PFSK-1 (cell line): ENCODE results near the gene CARMIL1.

Experiments used
- FOXP2 ChIP-seq: optimal IDR thresholded peaks from 2 replicates; pipeline ENCODE3; 2011; ENCODE audit warnings: borderline replicate concordance, control low read depth, inconsistent platforms; ENCODE audit not compliant: insufficient read depth; ENCODE audit errors: extremely low read length, extremely low read depth
- POLR2AphosphoS5 ChIP-seq: IDR thresholded peaks from 2 replicates; pipeline ENCODE4 v1.6.1; 2012; ENCODE audit warnings: low read depth, mild to moderate bottlenecking, control low read depth, low read length, moderate library complexity
- REST ChIP-seq, 2 experiments: IDR thresholded peaks; 2 replicates each; pipeline versions ENCODE4 v1.6.1 to v1.8.0; 2011 to 2012; ENCODE audit warnings: low read depth in 2 of 2, low read length in 2 of 2, control low read depth in 1 of 2, inconsistent platforms in 1 of 2, mild to moderate bottlenecking in 1 of 2, moderate library complexity in 1 of 2; ENCODE audit not compliant: insufficient read depth in 1 of 2
- SIN3A ChIP-seq: IDR thresholded peaks from 2 replicates; pipeline ENCODE4 v1.6.1; 2012; ENCODE audit warnings: mild to moderate bottlenecking, low read length, moderate library complexity, borderline replicate concordance; ENCODE audit not compliant: insufficient read depth
- TAF1 ChIP-seq: IDR thresholded peaks from 2 replicates; pipeline ENCODE4 v1.6.1; 2012; ENCODE audit warnings: low read length, control low read depth, borderline replicate concordance; ENCODE audit not compliant: insufficient read depth

Gene CARMIL1

GRCh38 chr6:25628471-25629197 is 349.5 kb downstream of the CARMIL1 start:
- TF ChIP-seq POLR2AphosphoS5: no peak
- TF ChIP-seq SIN3A: no peak
- no peak for TF ChIP-seq REST (IDR thresholded peaks at IDR 0.05; ENCODE audit: insufficient read depth in 1 of 2, low read depth in 2 of 2, low read length in 2 of 2)
- no peak for TF ChIP-seq TAF1
- no peak for TF ChIP-seq FOXP2

GRCh38 chr6:25629198-25629576 is 350.0 kb downstream of the CARMIL1 start:
- TF ChIP-seq FOXP2: no peak
- no peak for TF ChIP-seq TAF1
- TF ChIP-seq SIN3A: no peak

- TF ChIP-seq POLR2AphosphoS5 (no peak), FOXP2 (no peak), REST (IDR thresholded peaks at IDR 0.05; ENCODE audit: insufficient read depth in 1 of 2, low read depth in 2 of 2, low read length in 2 of 2) (no peak), SIN3A (no peak)
These were observed 351.5 kb downstream of the CARMIL1 start for GRCh38 chr6:25630508-25631278.

- TF ChIP-seq REST (IDR thresholded peaks at IDR 0.05; ENCODE audit: insufficient read depth in 1 of 2, low read depth in 2 of 2, low read length in 2 of 2): no peak
- no peak for TF ChIP-seq FOXP2
- TF ChIP-seq POLR2AphosphoS5: no peak
- TF ChIP-seq SIN3A: no peak
- TF ChIP-seq TAF1: no peak
These were observed 356.7 kb downstream of the CARMIL1 start for GRCh38 chr6:25635886-25636317.

GRCh38 chr6:25637211-25637610 is 358.0 kb downstream of the CARMIL1 start:
- TF ChIP-seq TAF1: no peak
- no peak for TF ChIP-seq POLR2AphosphoS5
- no peak for TF ChIP-seq REST (IDR thresholded peaks at IDR 0.05; ENCODE audit: insufficient read depth in 1 of 2, low read depth in 2 of 2, low read length in 2 of 2)
- no peak for TF ChIP-seq SIN3A
- TF ChIP-seq FOXP2: no peak
